ENCODE data around the gene EML1. TPM values are rescaled to one million over a fixed set of nuclear protein-coding genes. Genes with fewer than 3 reads are reported as not detected.

Gene EML1
- total and polyA plus RNA-seq, 2 experiments from 2014 or later: 22.9 to 31.9 TPM

DNA sequence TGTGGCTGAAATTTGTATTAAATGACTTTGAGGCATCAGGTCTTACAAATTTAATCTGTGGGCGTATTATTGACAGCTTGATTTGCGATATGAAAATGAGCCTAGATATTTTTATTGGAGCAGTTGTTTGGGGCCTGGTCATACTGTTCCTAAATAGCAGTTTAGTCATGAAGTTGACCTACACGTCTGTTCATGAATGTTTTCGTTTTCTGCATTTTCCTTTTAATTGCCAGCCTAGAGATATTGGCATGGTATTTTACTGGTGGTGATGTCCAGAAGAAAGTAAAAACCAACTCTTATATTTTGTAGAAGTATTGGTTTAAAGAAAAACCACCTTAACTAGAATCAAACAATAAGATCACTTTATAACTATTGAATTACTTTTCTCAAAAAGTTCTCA lies 1.8 kb downstream of the EML1 start:
- H3K79me2 ChIP-seq: peaks cover 60% of the 10 kb centered on the region
- peaks cover 10% of the 10 kb centered on the region for H4K20me1 ChIP-seq (ENCODE audit: insufficient read depth, poor library complexity, severe bottlenecking)
- no peaks in the 10 kb centered on the region for H3K36me3 ChIP-seq (replicated peaks; ENCODE audit: insufficient read depth, low read depth)
- no peak overlapping the region for H2AFZ ChIP-seq
- peaks cover 9% of the 10 kb centered on the region for H3K4me1 ChIP-seq (ENCODE audit: insufficient read depth)
- H3K27me3 ChIP-seq: no peaks in the 10 kb centered on the region
- WGBS (ENCODE audit: low lambda C conversion rate, missing lambda C conversion rate): 92% methylated on average over 4 of the region's 4 CpGs
- H3K9me2 ChIP-seq (replicated peaks; ENCODE audit: insufficient read depth): no peaks in the 10 kb centered on the region
- H3K4me2 ChIP-seq: peak overlapping the region; percentile 86
- H3K27ac ChIP-seq: no peak overlapping the region
- no peak for DNase-seq (ENCODE audit: low spot score)
- no peak for TF ChIP-seq EZH2 (IDR thresholded peaks at IDR 0.05; ENCODE audit: borderline replicate concordance)
- H3K9me3 ChIP-seq (ENCODE audit: low read depth): no peaks in the 10 kb centered on the region
- H3K4me3 ChIP-seq: no peak overlapping the region

GRCh38 chr14:99797231-99797630 lies 4.0 kb downstream of the EML1 start:
- H3K9me2 ChIP-seq (replicated peaks; ENCODE audit: insufficient read depth): no peaks in the 10 kb centered on the region
- no peaks in the 10 kb centered on the region for H3K36me3 ChIP-seq (replicated peaks; ENCODE audit: insufficient read depth, low read depth)
- peaks cover 9% of the 10 kb centered on the region for H3K4me1 ChIP-seq (ENCODE audit: insufficient read depth)
- H3K27ac ChIP-seq: no peak overlapping the region
- H3K79me2 ChIP-seq: peaks cover 79% of the 10 kb centered on the region
- no peak for DNase-seq (ENCODE audit: low spot score)
- peaks cover 10% of the 10 kb centered on the region for H4K20me1 ChIP-seq (ENCODE audit: insufficient read depth, poor library complexity, severe bottlenecking)
- H3K4me2 ChIP-seq: no peak overlapping the region
- TF ChIP-seq EZH2phosphoT487 (IDR thresholded peaks at IDR 0.05; ENCODE audit: low read depth, severe bottlenecking, unreplicated experiment) (no peak), EZH2 (IDR thresholded peaks at IDR 0.05; ENCODE audit: borderline replicate concordance) (no peak)
- TF ChIP-seq, protein P1, sequence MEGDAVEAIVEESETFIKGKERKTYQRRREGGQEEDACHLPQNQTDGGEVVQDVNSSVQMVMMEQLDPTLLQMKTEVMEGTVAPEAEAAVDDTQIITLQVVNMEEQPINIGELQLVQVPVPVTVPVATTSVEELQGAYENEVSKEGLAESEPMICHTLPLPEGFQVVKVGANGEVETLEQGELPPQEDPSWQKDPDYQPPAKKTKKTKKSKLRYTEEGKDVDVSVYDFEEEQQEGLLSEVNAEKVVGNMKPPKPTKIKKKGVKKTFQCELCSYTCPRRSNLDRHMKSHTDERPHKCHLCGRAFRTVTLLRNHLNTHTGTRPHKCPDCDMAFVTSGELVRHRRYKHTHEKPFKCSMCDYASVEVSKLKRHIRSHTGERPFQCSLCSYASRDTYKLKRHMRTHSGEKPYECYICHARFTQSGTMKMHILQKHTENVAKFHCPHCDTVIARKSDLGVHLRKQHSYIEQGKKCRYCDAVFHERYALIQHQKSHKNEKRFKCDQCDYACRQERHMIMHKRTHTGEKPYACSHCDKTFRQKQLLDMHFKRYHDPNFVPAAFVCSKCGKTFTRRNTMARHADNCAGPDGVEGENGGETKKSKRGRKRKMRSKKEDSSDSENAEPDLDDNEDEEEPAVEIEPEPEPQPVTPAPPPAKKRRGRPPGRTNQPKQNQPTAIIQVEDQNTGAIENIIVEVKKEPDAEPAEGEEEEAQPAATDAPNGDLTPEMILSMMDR (IDR thresholded peaks at IDR 0.05; ENCODE audit: poor library complexity): no peak
- H3K4me3 ChIP-seq: no peak overlapping the region
- H2AFZ ChIP-seq: no peak overlapping the region
- no peaks in the 10 kb centered on the region for H3K9me3 ChIP-seq (ENCODE audit: low read depth)
- no peaks in the 10 kb centered on the region for H3K27me3 ChIP-seq

DNA sequence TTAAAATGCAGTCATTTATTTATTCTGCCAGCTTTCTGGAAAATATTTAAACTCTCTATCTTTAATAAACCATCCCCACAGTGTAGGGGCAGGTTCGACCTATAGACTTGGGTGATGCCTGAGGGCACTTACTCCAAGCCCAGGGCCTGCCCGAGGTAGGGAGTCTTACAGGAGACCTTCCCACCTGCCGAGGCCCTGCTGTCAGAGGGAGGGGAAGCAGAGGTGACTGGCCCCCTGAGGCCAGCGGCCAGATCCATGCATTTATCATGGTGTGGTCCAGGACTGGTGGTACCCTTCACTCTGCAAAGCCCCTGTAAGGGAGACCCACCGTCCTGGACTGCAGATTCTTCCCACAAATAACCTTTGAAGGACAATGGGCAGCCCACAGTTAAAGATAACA lies 7.6 kb downstream of the EML1 start:
- 79% methylated on average over 5 of the region's 5 CpGs for WGBS (ENCODE audit: low lambda C conversion rate, missing lambda C conversion rate)
- Histone ChIP-seq H3K27ac (no peak overlapping the region), H3K4me3 (no peak overlapping the region), H3K79me2 (peaks cover 94% of the 10 kb centered on the region), H4K20me1 (ENCODE audit: insufficient read depth, poor library complexity, severe bottlenecking) (no peaks in the 10 kb centered on the region), H3K9me3 (ENCODE audit: low read depth) (no peaks in the 10 kb centered on the region), H3K27me3 (no peaks in the 10 kb centered on the region), H2AFZ (no peak overlapping the region), H3K4me2 (no peak overlapping the region), H3K4me1 (ENCODE audit: insufficient read depth) (no peaks in the 10 kb centered on the region), H3K36me3 (replicated peaks; ENCODE audit: insufficient read depth, low read depth) (no peaks in the 10 kb centered on the region), H3K9me2 (replicated peaks; ENCODE audit: insufficient read depth) (no peaks in the 10 kb centered on the region)
- DNase-seq (ENCODE audit: low spot score): no peak
- TF ChIP-seq EZH2phosphoT487 (IDR thresholded peaks at IDR 0.05; ENCODE audit: low read depth, severe bottlenecking, unreplicated experiment): no peak
- TF ChIP-seq, protein P1 (IDR thresholded peaks at IDR 0.05; ENCODE audit: poor library complexity): no peak
- no peak for TF ChIP-seq EZH2 (IDR thresholded peaks at IDR 0.05; ENCODE audit: borderline replicate concordance)

DNA sequence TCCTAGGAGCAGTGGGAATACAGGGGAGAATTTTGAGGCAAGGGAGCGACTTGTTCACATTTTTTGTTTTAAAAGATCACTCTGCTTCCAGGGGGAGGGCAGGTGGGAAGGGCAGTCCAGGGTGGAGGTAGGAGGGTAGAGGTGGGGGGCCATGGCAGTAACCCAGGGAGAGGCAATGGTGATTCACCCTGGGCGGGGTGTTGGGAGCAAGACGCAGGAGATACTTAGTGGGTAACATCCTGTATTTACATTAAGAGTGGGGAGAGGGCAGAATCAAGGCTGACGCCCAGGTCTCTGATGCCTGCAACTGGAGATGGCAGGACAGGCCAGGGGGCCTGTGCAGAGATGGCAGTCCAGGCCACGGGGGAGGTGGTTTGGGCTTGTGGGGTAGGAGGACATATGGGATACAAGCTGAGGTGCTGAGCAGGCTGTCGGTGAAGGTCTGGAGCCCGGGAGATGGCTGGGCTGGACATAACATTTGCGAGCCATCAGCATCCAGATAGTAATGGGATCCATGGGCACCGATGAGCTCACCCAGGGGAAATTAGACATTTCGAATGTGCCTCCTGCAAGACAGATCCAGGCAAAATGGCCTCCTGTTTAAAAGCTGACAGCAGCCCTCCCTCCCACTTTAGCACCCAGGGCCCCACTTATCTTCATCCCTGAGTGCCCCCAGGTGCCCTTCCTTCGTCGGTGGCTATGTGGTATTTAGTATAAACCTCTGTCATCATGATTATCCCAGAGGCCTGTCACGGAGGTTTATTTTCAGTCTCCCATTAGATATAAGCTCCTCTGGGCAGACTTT lies 9.3 kb downstream of the EML1 start:
- Histone ChIP-seq H4K20me1 (ENCODE audit: insufficient read depth, poor library complexity, severe bottlenecking) (no peaks in the 10 kb centered on the region), H3K27ac (no peak overlapping the region), H3K27me3 (no peaks in the 10 kb centered on the region), H3K9me3 (ENCODE audit: low read depth) (no peaks in the 10 kb centered on the region), H3K36me3 (replicated peaks; ENCODE audit: insufficient read depth, low read depth) (no peaks in the 10 kb centered on the region), H3K4me2 (no peak overlapping the region), H3K79me2 (peaks cover 89% of the 10 kb centered on the region), H2AFZ (no peak overlapping the region), H3K9me2 (replicated peaks; ENCODE audit: insufficient read depth) (no peaks in the 10 kb centered on the region), H3K4me1 (ENCODE audit: insufficient read depth) (no peaks in the 10 kb centered on the region), H3K4me3 (no peak overlapping the region)
- no peak for DNase-seq (ENCODE audit: low spot score)
- TF ChIP-seq, protein P1 (IDR thresholded peaks at IDR 0.05; ENCODE audit: poor library complexity): no peak
- no peak for TF ChIP-seq EZH2 (IDR thresholded peaks at IDR 0.05; ENCODE audit: borderline replicate concordance)
- no peak for TF ChIP-seq EZH2phosphoT487 (IDR thresholded peaks at IDR 0.05; ENCODE audit: low read depth, severe bottlenecking, unreplicated experiment)
- 84% methylated on average over 13 of the region's 13 CpGs for WGBS (ENCODE audit: low lambda C conversion rate, missing lambda C conversion rate)

Data from hepatocyte (in vitro differentiated cells).